T47D (cell line): ENCODE measurements around the gene EVL.
"Not testable (repeated sequence)": the region's sequence is repeated elsewhere in the genome, so short reads cannot be mapped to it uniquely, and the experiment has no call there.

ENCODE experiments used
- DNase-seq, 2 experiments: peaks; one replicate each; pipeline versions ENCODE4 v3.0.0 to v3.0.0-alpha.2; 2011 to 2012; ENCODE audit warnings: low read depth in 1 of 2, low spot score in 1 of 2
- JUND ChIP-seq: IDR thresholded peaks from 2 replicates; pipeline ENCODE4 v1.6.1; 2012; ENCODE audit warnings: low read depth
- in situ Hi-C: cut with HindIII; loops from 2 replicates; pipeline ENCODE4 v1.10.0; 2016; ENCODE audit warnings: low sequenced_read_pairs, low pct_unique_long_range_greater_than_20kb

Gene EVL

DNA sequence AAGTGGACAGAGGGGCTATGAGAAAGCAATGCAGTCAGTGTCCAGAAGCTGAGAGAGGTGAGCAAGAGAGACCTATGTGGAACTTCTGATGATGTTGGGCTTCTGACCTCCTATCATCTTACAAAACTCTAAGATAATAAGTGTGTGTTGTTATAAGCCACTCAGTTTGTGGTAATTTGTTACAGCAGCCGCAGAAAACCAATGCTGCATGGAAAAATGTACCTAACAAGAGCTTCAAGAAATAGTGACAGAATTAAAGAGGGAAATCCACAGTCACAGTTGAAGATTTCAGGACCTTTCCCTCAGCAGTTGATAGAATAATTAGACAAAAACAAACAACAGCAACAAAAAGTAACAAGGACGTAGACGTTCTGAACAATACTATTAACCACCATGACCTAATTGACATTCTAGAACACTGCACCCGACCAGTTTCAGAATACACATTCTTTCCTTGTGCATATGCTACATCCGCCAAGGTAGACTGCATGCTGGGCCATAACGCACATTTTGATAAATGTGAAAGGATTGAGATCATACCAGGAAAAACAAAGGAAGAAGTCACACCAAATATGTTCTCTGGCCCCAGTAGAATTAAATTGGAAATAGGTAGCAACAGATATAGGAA lies 1.8 kb upstream of the EVL start:
- in situ Hi-C loops = no loop called here
- TF ChIP-seq JUND = no peak
- DNase-seq = no peak

DNA sequence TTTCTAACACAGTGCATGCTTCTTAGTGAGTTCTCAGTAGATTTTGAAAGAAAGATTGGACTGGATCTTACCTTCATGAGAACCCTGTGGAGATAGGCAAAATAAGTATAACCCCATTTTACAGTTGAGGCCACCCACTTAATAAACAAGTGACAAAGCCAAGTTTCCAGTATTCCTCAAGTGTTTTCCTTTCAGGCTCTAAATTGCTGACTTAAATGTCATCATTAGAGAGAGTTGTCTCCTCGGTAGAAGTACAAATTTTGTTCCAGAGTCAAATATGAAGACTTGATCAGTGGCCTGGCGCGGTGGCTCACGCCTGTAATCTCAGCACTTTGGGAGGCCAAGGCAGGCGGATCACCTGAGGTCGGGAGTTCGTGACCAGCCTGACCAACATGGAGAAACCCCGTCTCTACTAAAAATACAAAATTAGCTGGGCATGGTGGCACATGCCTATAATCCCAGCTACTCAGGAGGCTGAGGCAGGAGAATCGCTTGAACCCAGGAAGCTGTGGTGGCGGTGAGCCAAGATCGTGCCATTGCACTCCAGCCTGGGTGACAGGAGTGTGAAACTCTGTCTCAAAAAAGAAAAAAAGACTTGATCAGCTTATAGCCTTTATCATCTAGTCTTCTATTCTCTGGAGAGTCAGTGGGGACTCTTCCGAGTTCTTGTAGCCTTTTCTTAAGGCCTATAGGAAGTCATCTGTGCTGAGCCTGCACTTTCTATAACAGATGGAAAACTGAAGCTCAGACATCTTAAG lies 708 bp upstream of the EVL start:
- in situ Hi-C loops, DNase-seq: not testable (repeated sequence)

GRCh38 chr14:100065942-100066574 lies 836 bp downstream of the EVL start:
- DNase-seq = no peak
- no peak for TF ChIP-seq JUND
- in situ Hi-C loops = no loop called here

DNA sequence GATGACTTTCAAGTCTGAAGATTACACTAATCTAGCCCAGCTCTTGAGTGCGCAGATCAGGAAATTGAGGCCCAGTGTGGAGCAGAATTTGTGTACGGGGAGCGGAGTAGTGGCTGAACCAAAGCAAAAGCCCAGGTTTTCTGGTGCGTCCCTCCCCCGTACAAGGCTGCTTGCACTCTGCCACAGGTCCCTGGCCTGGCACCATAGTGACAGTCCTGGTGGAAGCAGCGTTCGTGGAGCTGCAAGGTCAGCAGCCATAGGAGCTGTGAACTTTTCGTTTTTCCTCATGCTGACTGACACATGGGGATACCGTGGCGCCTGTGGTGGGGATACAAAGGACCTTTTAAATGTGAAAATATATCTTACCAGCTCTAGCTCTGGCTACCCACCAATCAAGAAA lies 1.7 kb downstream of the EVL start:
- DNase-seq = no peak
- in situ Hi-C loops = no loop called here

GRCh38 chr14:100067481-100067880 lies 2.3 kb downstream of the EVL start:
- TF ChIP-seq JUND = no peak
- in situ Hi-C loops = no loop called here
- DNase-seq = no peak

More for the DNA sequence above, 1.7 kb downstream of the EVL start:
- no peak for TF ChIP-seq JUND

GRCh38 chr14:100067971-100068959 lies 3.0 kb downstream of the EVL start:
- in situ Hi-C loops = no loop called here
- no peak for TF ChIP-seq JUND
- no peak for DNase-seq

DNA sequence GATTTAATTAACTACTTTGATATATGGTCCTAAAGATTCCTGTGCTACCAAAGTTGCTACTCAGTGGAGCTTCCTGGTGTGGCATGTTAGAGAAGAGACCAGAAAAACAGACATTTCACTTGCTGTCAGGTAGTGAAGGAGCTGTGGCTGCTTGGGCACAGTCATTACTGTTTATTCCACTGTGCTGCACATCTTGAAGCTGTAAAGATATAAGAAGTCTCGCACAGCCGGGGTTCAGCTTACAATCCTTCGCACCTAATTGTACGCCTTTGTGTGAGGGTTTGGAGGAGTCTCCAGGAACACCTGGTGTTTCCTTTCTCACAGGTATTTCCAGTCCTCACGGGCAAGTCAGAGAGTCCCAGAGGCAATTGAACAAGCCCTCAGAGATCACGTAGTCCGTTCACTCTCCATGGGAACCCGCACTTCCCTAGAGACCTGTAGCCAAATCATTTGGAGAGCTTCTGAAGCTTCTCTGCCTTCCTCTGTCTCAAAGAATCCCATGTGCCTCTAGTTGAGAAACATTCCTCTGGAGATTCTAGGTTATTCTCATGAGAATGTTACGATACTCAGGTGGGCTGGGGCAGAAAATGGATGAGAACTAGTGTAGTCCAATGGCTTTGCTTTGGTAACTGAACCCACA lies 4.1 kb downstream of the EVL start:
- in situ Hi-C loops = no loop called here
- TF ChIP-seq JUND = no peak
- DNase-seq = no peak

- TF ChIP-seq JUND = no peak
- DNase-seq = no peak
- in situ Hi-C loops = no loop called here
These were observed 5.1 kb downstream of the EVL start for GRCh38 chr14:100070310-100070709.

DNA sequence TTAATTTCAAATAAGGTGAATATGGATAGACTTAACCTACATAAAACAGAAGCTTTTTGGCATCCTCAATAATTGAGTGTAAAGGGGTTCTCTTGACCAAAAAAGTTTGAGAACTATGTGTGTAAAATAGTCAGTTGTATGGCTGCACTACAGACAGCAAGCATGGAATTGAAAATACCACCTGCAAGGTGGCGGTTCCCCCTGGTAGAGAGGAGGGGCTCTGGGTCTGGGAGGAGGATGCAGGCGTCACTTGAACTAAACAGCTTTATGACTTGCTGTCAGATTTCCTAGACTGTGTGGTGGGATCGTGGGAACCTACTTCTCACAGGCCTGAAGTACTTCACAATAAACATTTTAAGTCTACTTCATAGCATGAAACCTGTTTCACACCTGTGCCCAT lies 6.3 kb downstream of the EVL start:
- in situ Hi-C loops = no loop called here
- no peak for TF ChIP-seq JUND

GRCh38 chr14:100072783-100073346 lies 7.6 kb downstream of the EVL start:
- TF ChIP-seq JUND = no peak
- in situ Hi-C loops = no loop called here
- DNase-seq = peak; percentile 48 to 87

More for the DNA sequence above, 6.3 kb downstream of the EVL start:
- DNase-seq = no peak

DNA sequence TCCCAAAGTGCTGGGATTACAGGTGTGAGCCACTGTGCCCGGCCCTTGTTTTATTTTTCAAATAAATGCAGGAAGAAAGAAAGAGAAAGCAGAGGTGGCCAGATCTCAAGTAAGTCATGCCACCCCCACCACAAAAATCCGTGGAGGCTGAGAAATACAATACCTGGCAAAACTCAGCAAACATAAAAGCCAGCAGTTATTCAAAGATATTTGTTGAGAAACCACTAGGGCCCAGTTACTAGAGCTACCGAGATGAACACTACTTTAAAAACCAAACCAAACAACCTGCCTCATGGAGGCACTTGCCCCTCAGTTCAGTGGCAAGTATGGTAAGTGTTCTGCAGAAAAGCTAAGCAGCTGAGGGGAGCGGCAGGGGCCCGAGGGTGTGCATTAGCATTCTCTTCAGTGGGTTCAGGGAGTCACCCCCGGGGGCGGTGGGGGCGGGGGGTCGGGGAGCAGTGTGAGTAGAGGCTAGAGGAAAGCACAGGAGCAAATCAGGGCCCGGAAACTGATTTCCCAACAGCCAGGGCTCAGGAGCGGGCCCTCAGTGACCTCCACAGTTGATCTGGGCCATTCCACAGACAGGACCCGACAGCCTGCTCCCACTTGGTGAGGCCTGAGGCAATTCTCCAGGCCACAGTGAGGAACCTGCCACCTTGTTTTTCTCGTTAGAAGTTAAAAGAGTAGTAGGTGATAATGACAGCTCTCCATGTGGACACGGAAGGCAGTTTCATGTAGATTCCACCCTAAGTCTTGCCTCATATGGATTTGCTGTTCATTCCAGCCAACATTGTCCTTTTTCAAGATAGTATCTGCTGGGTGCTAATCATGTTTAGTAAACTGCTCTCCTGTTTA lies 8.6 kb downstream of the EVL start:
- no peak for TF ChIP-seq JUND

More for the DNA sequence above, 8.6 kb downstream of the EVL start:
- in situ Hi-C loops = no loop called here
- DNase-seq = no peak
